Lung (tissue), 12 donors: ENCODE results near the gene HPN. TPM values are rescaled to one million over a fixed set of nuclear protein-coding genes. Genes with fewer than 3 reads are reported as not detected.
"Not testable (repeated sequence)": the region's sequence is repeated elsewhere in the genome, so short reads cannot be mapped to it uniquely, and the experiment has no call there.

Experiments
- ATAC-seq: fragments of 200-7000 bp; cut with Tn5 transposase; one replicate; pipeline ENCODE4 v1.9.1; 2020; ENCODE audit warnings: moderate number of reproducible peaks; ENCODE audit not compliant: insufficient read depth, low FRiP score
- DNase-seq, 3 donors: peaks; one replicate each; pipeline ENCODE4 v3.0.0-alpha.2; 2013 to 2017
- H3K27ac ChIP-seq, 2 donors: one replicate each; pipeline ENCODE4 v1.5.1; 2013; ENCODE audit warnings: mild to moderate bottlenecking in 2 of 2, moderate library complexity in 2 of 2, control low read depth in 1 of 2, inconsistent platforms in 1 of 2, low read depth in 1 of 2, low read length in 1 of 2
- H3K27me3 ChIP-seq, 3 donors: one replicate each; pipeline ENCODE4 v1.5.1; 2013; ENCODE audit warnings: low read length in 2 of 3; ENCODE audit not compliant: control insufficient read depth in 3 of 3, insufficient read depth in 3 of 3
- H3K36me3 ChIP-seq, 4 donors: one replicate each; pipeline ENCODE4 v1.5.1; 2013; ENCODE audit warnings: low read length in 4 of 4, mild to moderate bottlenecking in 1 of 4, moderate library complexity in 1 of 4; ENCODE audit not compliant: control insufficient read depth in 4 of 4, insufficient read depth in 4 of 4
- H3K4me1 ChIP-seq, 5 donors: one replicate each; pipeline ENCODE4 v1.5.1; 2013; ENCODE audit warnings: low read length in 5 of 5, mild to moderate bottlenecking in 2 of 5, moderate library complexity in 1 of 5; ENCODE audit not compliant: control insufficient read depth in 5 of 5, insufficient read depth in 5 of 5
- H3K4me3 ChIP-seq: one replicate; pipeline ENCODE4 v1.5.1; 2013; ENCODE audit warnings: mild to moderate bottlenecking, control low read depth, moderate library complexity
- H3K9ac ChIP-seq, 2 donors: one replicate each; pipeline ENCODE4 v1.5.1; 2013; ENCODE audit warnings: low read length in 2 of 2, control low read depth in 1 of 2; ENCODE audit not compliant: insufficient read depth in 1 of 2
- H3K9me3 ChIP-seq, 4 donors: one replicate each; pipeline ENCODE4 v1.5.1; 2013; ENCODE audit warnings: low read length in 3 of 4, mild to moderate bottlenecking in 1 of 4, moderate library complexity in 1 of 4; ENCODE audit not compliant: control insufficient read depth in 4 of 4, insufficient read depth in 3 of 4
- CTCF ChIP-seq: IDR thresholded peaks from 2 replicates; pipeline ENCODE4 v1.5.1; 2012; ENCODE audit warnings: mild to moderate bottlenecking; ENCODE audit errors: control extremely low read depth, extremely low read depth
- WGBS, 2 donors: extraction: QIAGEN DNeasy Blood & Tissue Kit; methylation state at CpG; one replicate each; pipeline ENCODE4 v1.1.7; 2013; 5-methylcytosine and 5-hydroxymethylcytosine counted together
- polyA plus RNA-seq, 2 donors: library from polyadenylated mRNA; stranded (reverse); fragments of 200-250 nt; gene quantifications; one replicate each; pipeline ENCODE4 v1.2.1, GENCODE V29; 2013
- total RNA-seq, 2 donors: library from RNA; depleted of rRNA in 1 of 2; stranded (reverse); fragments of >200 nt in 1 of 2; gene quantifications; one replicate each; pipeline ENCODE4 v1.2.1, GENCODE V29; 2014 to 2021
- donor health status: control.
- donor health status: control.
- donor health status: Bipolar disorder and iron deficiency.
- donor health status: healthy.
- donor health status: DM: yes; HTN: yes; CAD: no.

The HPN gene
- total and polyA plus RNA-seq, 4 donors: 15.4 to 41.4 (median 26.8) TPM

- Histone ChIP-seq H3K4me1 (peaks cover 0 to 5% (median 0%) of the 10 kb centered on the region in 5 donors), H3K27me3 (peaks cover 0 to 9% (median 6%) of the 10 kb centered on the region in 3 donors), H3K4me3 (no peak overlapping the region), H3K27ac (no peak overlapping the region), H3K9me3 (no peaks in the 10 kb centered on the region), H3K36me3 (peaks cover 6 to 59% (median 18%) of the 10 kb centered on the region in 4 donors), H3K9ac (no peak overlapping the region)
- ATAC-seq: no peak
- WGBS, 2 donors: 64 to 84% methylated on average over 6 of the region's 6 CpGs
- DNase-seq: no peak
- TF ChIP-seq CTCF: no peak
Measured at GRCh38 chr19:35026418-35026817, 15.1 kb upstream of the HPN start.

GRCh38 chr19:35027009-35027408 is 14.5 kb upstream of the HPN start:
- DNase-seq: no peak
- no peak overlapping the region for H3K4me3 ChIP-seq
- peaks cover 0 to 14% (median 11%) of the 10 kb centered on the region in 3 donors for H3K27me3 ChIP-seq
- WGBS, 2 donors: 90% methylated on average over 8 of the region's 8 CpGs
- H3K9ac ChIP-seq: no peak overlapping the region
- H3K27ac ChIP-seq: no peak overlapping the region
- H3K4me1 ChIP-seq: peaks cover 0 to 5% (median 0%) of the 10 kb centered on the region in 5 donors
- TF ChIP-seq CTCF: no peak
- H3K36me3 ChIP-seq: peaks cover 6 to 53% (median 18%) of the 10 kb centered on the region in 4 donors
- ATAC-seq: no peak
- no peaks in the 10 kb centered on the region for H3K9me3 ChIP-seq

GRCh38 chr19:35027851-35028599 is 13.5 kb upstream of the HPN start:
- ATAC-seq (no peak), DNase-seq (no peak)
- TF ChIP-seq CTCF: no peak
- peaks cover 0 to 5% (median 0%) of the 10 kb centered on the region in 5 donors for H3K4me1 ChIP-seq
- H3K9ac ChIP-seq: no peak overlapping the region
- H3K27me3 ChIP-seq: peaks cover 0 to 24% (median 15%) of the 10 kb centered on the region in 3 donors
- no peak overlapping the region for H3K4me3 ChIP-seq
- 81 to 88% methylated on average over 7 of the region's 7 CpGs for WGBS, 2 donors
- H3K36me3 ChIP-seq: peaks cover 6 to 43% (median 17%) of the 10 kb centered on the region in 4 donors
- no peak overlapping the region for H3K27ac ChIP-seq
- no peaks in the 10 kb centered on the region for H3K9me3 ChIP-seq

GRCh38 chr19:35028600-35028885 is 13.0 kb upstream of the HPN start:
- not testable (repeated sequence) for ATAC-seq, H3K4me3 ChIP-seq, H3K4me1 ChIP-seq, H3K9ac ChIP-seq, DNase-seq, H3K9me3 ChIP-seq, H3K27ac ChIP-seq
- peaks cover 5 to 38% (median 16%) of the 10 kb centered on the region in 4 donors for H3K36me3 ChIP-seq
- peaks cover 0 to 29% (median 15%) of the 10 kb centered on the region in 3 donors for H3K27me3 ChIP-seq
- 87 to 98% methylated on average over 3 of the region's 3 CpGs for WGBS, 2 donors

GRCh38 chr19:35029275-35029736 is 12.2 kb upstream of the HPN start:
- not testable (repeated sequence) for H3K9me3 ChIP-seq, H3K27ac ChIP-seq, ATAC-seq, H3K9ac ChIP-seq, H3K4me3 ChIP-seq, H3K4me1 ChIP-seq, DNase-seq
- Histone ChIP-seq H3K36me3 (peaks cover 2 to 30% (median 13%) of the 10 kb centered on the region in 4 donors), H3K27me3 (peaks cover 0 to 29% (median 15%) of the 10 kb centered on the region in 3 donors)
- WGBS, 2 donors: 77 to 79% methylated on average over 11 of the region's 11 CpGs
